DMS79 (cell line): ENCODE measurements around the gene MRM2.

Experiments
- DNase-seq: peaks from one replicate; lab custom pipeline; 2025; lab: John Stamatoyannopoulos, UW

MRM2 gene

GRCh38 chr7:2222516-2222915 lies 19.5 kb downstream of the MRM2 start:
- DNase-seq: no peak

- DNase-seq: no peak
Observed at GRCh38 chr7:2220954-2221353, 21.1 kb downstream of the MRM2 start.

- no peak for DNase-seq
Observed at GRCh38 chr7:2220506-2220905, 21.5 kb downstream of the MRM2 start.

GRCh38 chr7:2220030-2220429 lies 22.0 kb downstream of the MRM2 start:
- DNase-seq: no peak

- no peak for DNase-seq
Observed at GRCh38 chr7:2219606-2220005, 22.4 kb downstream of the MRM2 start.

GRCh38 chr7:2219136-2219535 lies 22.9 kb downstream of the MRM2 start:
- DNase-seq: no peak

GRCh38 chr7:2218444-2218785 lies 23.6 kb downstream of the MRM2 start:
- no peak for DNase-seq

GRCh38 chr7:2217716-2218443 lies 24.1 kb downstream of the MRM2 start:
- DNase-seq: no peak

GRCh38 chr7:2217206-2217605 lies 24.8 kb downstream of the MRM2 start:
- no peak for DNase-seq

- no peak for DNase-seq
Observed at GRCh38 chr7:2215851-2216250, 26.2 kb downstream of the MRM2 start.

- DNase-seq: no peak
Observed at GRCh38 chr7:2214636-2215035, 27.4 kb downstream of the MRM2 start.

GRCh38 chr7:2213551-2214215 lies 28.3 kb downstream of the MRM2 start:
- DNase-seq: no peak

- DNase-seq: no peak
Observed at GRCh38 chr7:2212906-2213305, 29.1 kb downstream of the MRM2 start.

GRCh38 chr7:2211926-2212325 lies 30.1 kb downstream of the MRM2 start:
- DNase-seq: no peak

GRCh38 chr7:2211259-2211880 lies 30.6 kb downstream of the MRM2 start:
- no peak for DNase-seq

- no peak for DNase-seq
Observed at GRCh38 chr7:2210551-2211258, 31.3 kb downstream of the MRM2 start.

- DNase-seq: no peak
Observed at GRCh38 chr7:2209961-2210323, 32.1 kb downstream of the MRM2 start.

- DNase-seq: peak; percentile 17
Observed at GRCh38 chr7:2209146-2209960, 32.7 kb downstream of the MRM2 start.

GRCh38 chr7:2208712-2209111 lies 33.3 kb downstream of the MRM2 start:
- DNase-seq: no peak

GRCh38 chr7:2205036-2205780 lies 36.8 kb downstream of the MRM2 start:
- no peak for DNase-seq

- DNase-seq: no peak
Observed at GRCh38 chr7:2204446-2204845, 37.6 kb downstream of the MRM2 start.
